Testis (tissue), 3 donors: ENCODE results near the gene DYRK4. TPM values are rescaled to one million over a fixed set of nuclear protein-coding genes. Genes with fewer than 3 reads are reported as not detected.
A peak's percentile ranks its signal among the peaks of the same experiment; 100 is the strongest.

Source experiments
- DNase-seq: peaks from one replicate; pipeline ENCODE4 v3.0.0-alpha.2; 2019
- H3K27ac ChIP-seq, 2 donors: fragments of 200-600 bp; sonication (generic); one replicate each; pipeline ENCODE4 v1.5.1; 2019
- H3K27me3 ChIP-seq: fragments of 200-600 bp; sonication (generic); one replicate; pipeline ENCODE4 v1.5.1; 2019
- H3K36me3 ChIP-seq: fragments of 200-600 bp; sonication (generic); one replicate; pipeline ENCODE4 v1.5.1; 2017; ENCODE audit warnings: low read depth; ENCODE audit errors: missing control alignments
- H3K4me1 ChIP-seq: fragments of 200-600 bp; sonication (generic); one replicate; pipeline ENCODE4 v1.5.1; 2019
- H3K4me3 ChIP-seq, 2 donors: fragments of 200-600 bp; sonication (generic); one replicate each; pipeline ENCODE4 v1.5.1; 2017 to 2019
- H3K9me3 ChIP-seq: fragments of 200-600 bp; sonication (generic); one replicate; pipeline ENCODE4 v1.5.1; 2017
- POLR2A ChIP-seq: fragments of 450-650 bp; IDR thresholded peaks from one replicate; pipeline ENCODE4 v1.6.1; 2017; ENCODE audit warnings: antibody characterized with exemption, mild to moderate bottlenecking, moderate library complexity
- WGBS, 2 donors: methylation state at CpG; one replicate each; pipeline ENCODE4 v1.1.5; 2018; 5-methylcytosine and 5-hydroxymethylcytosine counted together
- intact Hi-C: fragments of 100-400 bp; cut with DNase I; formaldehyde crosslinking; loops from one replicate; pipeline ENCODE4 v1.15.1; 2023; ENCODE audit warnings: low total_unique reads
- polyA plus RNA-seq: library from polyadenylated mRNA; stranded (reverse); fragments of 350-450 nt; fragmentation: Illumina TruSeq; extraction: RNeasy Lipid Tissue Mini Kit (QIAGEN cat#74804); gene quantifications from one replicate; pipeline ENCODE4 v1.2.3, GENCODE V29; 2014; ENCODE audit warnings: low read depth, low replicate concordance; ENCODE audit not compliant: insufficient read depth
- total RNA-seq, 2 donors: library from RNA; depleted of rRNA; stranded (reverse); fragments of >200 nt; gene quantifications; one replicate each; pipeline ENCODE4 v1.2.3, GENCODE V29; 2016
- TF ChIP-seq, protein P1 (sequence below), 3 experiments: fragments of 450-650 bp in 2 of 3; fragments of 200-600 bp in 1 of 3; sonication (generic) in 1 of 3; IDR thresholded peaks; one replicate each; pipeline ENCODE4 v1.5.1; 2016 to 2019; ENCODE audit warnings: antibody characterized with exemption in 3 of 3, mild to moderate bottlenecking in 2 of 3, moderate library complexity in 1 of 3

Gene DYRK4
- total and polyA plus RNA-seq, 3 donors from 2014 or later: 91.2 to 189 (median 138) TPM

- peak within 1 kb of the TSS; percentile 69 to 74 for H3K4me3 ChIP-seq
- 0% methylated on average over 49 of the region's 49 CpGs for WGBS, 2 donors
- no peaks in the 10 kb centered on the region for H3K9me3 ChIP-seq
- peak within 1 kb of the TSS; percentile 83 to 96 for H3K27ac ChIP-seq
- H3K4me1 ChIP-seq: no peaks in the 10 kb centered on the region
- no peak for TF ChIP-seq POLR2A
- TF ChIP-seq, protein P1, sequence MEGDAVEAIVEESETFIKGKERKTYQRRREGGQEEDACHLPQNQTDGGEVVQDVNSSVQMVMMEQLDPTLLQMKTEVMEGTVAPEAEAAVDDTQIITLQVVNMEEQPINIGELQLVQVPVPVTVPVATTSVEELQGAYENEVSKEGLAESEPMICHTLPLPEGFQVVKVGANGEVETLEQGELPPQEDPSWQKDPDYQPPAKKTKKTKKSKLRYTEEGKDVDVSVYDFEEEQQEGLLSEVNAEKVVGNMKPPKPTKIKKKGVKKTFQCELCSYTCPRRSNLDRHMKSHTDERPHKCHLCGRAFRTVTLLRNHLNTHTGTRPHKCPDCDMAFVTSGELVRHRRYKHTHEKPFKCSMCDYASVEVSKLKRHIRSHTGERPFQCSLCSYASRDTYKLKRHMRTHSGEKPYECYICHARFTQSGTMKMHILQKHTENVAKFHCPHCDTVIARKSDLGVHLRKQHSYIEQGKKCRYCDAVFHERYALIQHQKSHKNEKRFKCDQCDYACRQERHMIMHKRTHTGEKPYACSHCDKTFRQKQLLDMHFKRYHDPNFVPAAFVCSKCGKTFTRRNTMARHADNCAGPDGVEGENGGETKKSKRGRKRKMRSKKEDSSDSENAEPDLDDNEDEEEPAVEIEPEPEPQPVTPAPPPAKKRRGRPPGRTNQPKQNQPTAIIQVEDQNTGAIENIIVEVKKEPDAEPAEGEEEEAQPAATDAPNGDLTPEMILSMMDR (IDR thresholded peaks at IDR 0.05): no peak
- no peaks in the 10 kb centered on the region for H3K36me3 ChIP-seq
- no peaks in the 10 kb centered on the region for H3K27me3 ChIP-seq
- DNase-seq: peak; percentile 94
- intact Hi-C loops: no loop called here
Observed at GRCh38 chr12:4538207-4539160, 23.5 kb upstream of the DYRK4 start, which contains the start of gene RAD51AP1. TSS of gene RAD51AP1 (plus strand) at chr12:4538890. CDS start at chr12:4538940, 50 bp downstream.

GRCh38 chr12:4539167-4539870 lies 22.7 kb upstream of the DYRK4 start:
- peak overlapping the region; percentile 69 to 74 for H3K4me3 ChIP-seq
- 7 to 9% methylated on average over 16 of the region's 16 CpGs for WGBS, 2 donors
- DNase-seq: no peak
- no peaks in the 10 kb centered on the region for H3K36me3 ChIP-seq
- no peaks in the 10 kb centered on the region for H3K27me3 ChIP-seq
- no peak for TF ChIP-seq POLR2A
- TF ChIP-seq, protein P1 (IDR thresholded peaks at IDR 0.05): no peak
- H3K27ac ChIP-seq: peak overlapping the region in 1 of 2 donors; percentile 96
- intact Hi-C loops: no loop called here
- H3K4me1 ChIP-seq: no peaks in the 10 kb centered on the region
- H3K9me3 ChIP-seq: no peaks in the 10 kb centered on the region

GRCh38 chr12:4540170-4540569 lies 21.8 kb upstream of the DYRK4 start:
- Histone ChIP-seq H3K27me3 (no peaks in the 10 kb centered on the region), H3K9me3 (no peaks in the 10 kb centered on the region)
- 77 to 82% methylated on average over 3 of the region's 3 CpGs for WGBS, 2 donors

DNA sequence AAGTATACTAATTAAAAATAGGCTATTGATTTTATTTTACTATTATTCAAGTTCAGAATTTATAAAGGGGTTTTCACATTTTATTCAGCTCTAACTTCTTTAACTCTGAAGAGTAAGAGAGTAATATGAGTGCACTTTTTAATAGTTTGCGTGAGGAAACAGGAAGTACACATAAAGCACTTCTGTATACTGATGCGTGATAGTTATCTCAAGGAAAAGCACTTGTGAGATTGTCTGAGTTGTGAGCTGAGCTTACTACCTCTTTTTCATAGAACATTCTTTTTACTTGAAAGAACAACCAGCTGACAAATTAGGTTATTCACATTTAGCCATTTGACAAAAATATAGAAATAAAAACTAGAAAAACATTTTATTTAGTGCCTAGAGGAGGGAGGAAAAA lies 21.4 kb upstream of the DYRK4 start:
- WGBS, 2 donors: 74 to 86% methylated on average over 2 of the region's 2 CpGs
- H3K27ac ChIP-seq: no peak overlapping the region
- intact Hi-C loops: no loop called here
- no peak overlapping the region for H3K4me3 ChIP-seq
- no peaks in the 10 kb centered on the region for H3K27me3 ChIP-seq
- no peaks in the 10 kb centered on the region for H3K36me3 ChIP-seq
- no peaks in the 10 kb centered on the region for H3K4me1 ChIP-seq
- DNase-seq: no peak
- no peak for TF ChIP-seq POLR2A
- TF ChIP-seq, protein P1 (IDR thresholded peaks at IDR 0.05): no peak
- no peaks in the 10 kb centered on the region for H3K9me3 ChIP-seq

More at GRCh38 chr12:4540170-4540569, 21.8 kb upstream of the DYRK4 start:
- no peak overlapping the region for H3K4me3 ChIP-seq
- TF ChIP-seq, protein P1 (IDR thresholded peaks at IDR 0.05): no peak
- TF ChIP-seq POLR2A: no peak
- no peaks in the 10 kb centered on the region for H3K4me1 ChIP-seq
- no peaks in the 10 kb centered on the region for H3K36me3 ChIP-seq
- DNase-seq: no peak
- no peak overlapping the region for H3K27ac ChIP-seq
- intact Hi-C loops: no loop called here
